Measurements from ENCODE around the gene ABCB4. TPM values are rescaled to one million over a fixed set of nuclear protein-coding genes. Genes with fewer than 3 reads are reported as not detected.
"Not testable (repeated sequence)": the region's sequence is repeated elsewhere in the genome, so short reads cannot be mapped to it uniquely, and the experiment has no call there.

ABCB4 gene
- total RNA-seq, 2 donors from 2014 or later, result 1.4 to 8.7 TPM

DNA sequence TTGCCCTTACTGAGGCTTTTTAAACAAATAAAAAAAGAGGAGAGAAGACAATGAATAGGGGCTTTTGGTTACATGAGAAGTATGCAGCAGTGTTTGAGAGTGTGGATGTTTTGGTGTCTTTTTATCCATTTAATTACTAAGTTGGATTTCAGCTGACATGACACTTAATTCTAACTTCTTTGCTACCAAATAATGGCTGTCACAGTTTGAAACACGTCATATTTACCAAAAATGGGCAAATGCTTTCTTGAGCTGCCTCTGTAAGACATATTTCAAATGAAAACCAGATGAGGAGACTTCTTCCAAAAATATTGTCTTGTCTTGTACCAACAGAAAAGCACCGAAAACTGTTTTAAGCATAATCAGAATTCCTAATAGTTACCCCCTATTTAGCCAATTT lies 4.0 kb downstream of the ABCB4 start:
- H3K4me3 ChIP-seq, result no peak overlapping the region
- H3K27me3 ChIP-seq (replicated peaks; ENCODE audit: insufficient read depth), result no peaks in the 10 kb centered on the region
- no peaks in the 10 kb centered on the region for H3K36me3 ChIP-seq
- H3K4me1 ChIP-seq (ENCODE audit: control insufficient read depth in 1 of 2, low read depth in 2 of 2), result peaks cover 5 to 24% of the 10 kb centered on the region in 2 donors
- DNase-seq (ENCODE audit: low spot score), result no peak
- no peak for ATAC-seq (ENCODE audit: insufficient number of reproducible peaks, low FRiP score, low read depth)
- H3K27ac ChIP-seq, result no peak overlapping the region
- TF ChIP-seq, protein P1, sequence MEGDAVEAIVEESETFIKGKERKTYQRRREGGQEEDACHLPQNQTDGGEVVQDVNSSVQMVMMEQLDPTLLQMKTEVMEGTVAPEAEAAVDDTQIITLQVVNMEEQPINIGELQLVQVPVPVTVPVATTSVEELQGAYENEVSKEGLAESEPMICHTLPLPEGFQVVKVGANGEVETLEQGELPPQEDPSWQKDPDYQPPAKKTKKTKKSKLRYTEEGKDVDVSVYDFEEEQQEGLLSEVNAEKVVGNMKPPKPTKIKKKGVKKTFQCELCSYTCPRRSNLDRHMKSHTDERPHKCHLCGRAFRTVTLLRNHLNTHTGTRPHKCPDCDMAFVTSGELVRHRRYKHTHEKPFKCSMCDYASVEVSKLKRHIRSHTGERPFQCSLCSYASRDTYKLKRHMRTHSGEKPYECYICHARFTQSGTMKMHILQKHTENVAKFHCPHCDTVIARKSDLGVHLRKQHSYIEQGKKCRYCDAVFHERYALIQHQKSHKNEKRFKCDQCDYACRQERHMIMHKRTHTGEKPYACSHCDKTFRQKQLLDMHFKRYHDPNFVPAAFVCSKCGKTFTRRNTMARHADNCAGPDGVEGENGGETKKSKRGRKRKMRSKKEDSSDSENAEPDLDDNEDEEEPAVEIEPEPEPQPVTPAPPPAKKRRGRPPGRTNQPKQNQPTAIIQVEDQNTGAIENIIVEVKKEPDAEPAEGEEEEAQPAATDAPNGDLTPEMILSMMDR (IDR thresholded peaks at IDR 0.05), result no peak
- H3K9me3 ChIP-seq, result no peaks in the 10 kb centered on the region

GRCh38 chr7:87469204-87469603 lies 6.3 kb downstream of the ABCB4 start:
- ATAC-seq (ENCODE audit: insufficient number of reproducible peaks, low FRiP score, low read depth); H3K4me3 ChIP-seq; H3K27me3 ChIP-seq (replicated peaks; ENCODE audit: insufficient read depth); DNase-seq (ENCODE audit: low spot score); H3K27ac ChIP-seq; H3K9me3 ChIP-seq; H3K36me3 ChIP-seq: not testable (repeated sequence)
- H3K4me1 ChIP-seq (ENCODE audit: control insufficient read depth in 1 of 2, low read depth in 2 of 2), result peaks cover 4 to 14% of the 10 kb centered on the region in 2 donors

DNA sequence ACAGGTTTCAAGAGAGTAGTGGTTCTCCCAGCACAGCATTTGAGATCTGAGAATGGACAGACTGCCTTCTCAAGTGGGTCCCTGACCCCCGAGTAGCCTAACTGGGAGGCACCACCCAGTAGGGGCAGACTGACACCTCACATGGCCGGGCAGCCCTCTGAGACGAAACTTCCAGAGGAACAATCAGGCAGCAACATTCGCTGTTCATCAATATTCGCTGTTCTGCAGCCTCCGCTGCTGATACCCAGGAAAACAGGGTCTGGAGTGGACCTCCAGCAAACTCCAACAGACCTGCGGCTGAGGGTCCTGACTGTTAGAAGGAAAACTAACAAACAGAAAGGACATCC lies 10.0 kb downstream of the ABCB4 start:
- not testable (repeated sequence) for H3K27me3 ChIP-seq (replicated peaks; ENCODE audit: insufficient read depth); DNase-seq (ENCODE audit: low spot score); ATAC-seq (ENCODE audit: insufficient number of reproducible peaks, low FRiP score, low read depth); H3K9me3 ChIP-seq; H3K4me1 ChIP-seq (ENCODE audit: control insufficient read depth in 1 of 2, low read depth in 2 of 2); H3K27ac ChIP-seq; H3K4me3 ChIP-seq; H3K36me3 ChIP-seq

- not testable (repeated sequence) for H3K27me3 ChIP-seq (replicated peaks; ENCODE audit: insufficient read depth); H3K36me3 ChIP-seq; H3K4me1 ChIP-seq (ENCODE audit: control insufficient read depth in 1 of 2, low read depth in 2 of 2); H3K4me3 ChIP-seq; ATAC-seq (ENCODE audit: insufficient number of reproducible peaks, low FRiP score, low read depth); DNase-seq (ENCODE audit: low spot score); H3K27ac ChIP-seq; H3K9me3 ChIP-seq
Observed at GRCh38 chr7:87464830-87465533, 10.5 kb downstream of the ABCB4 start.

- no peaks in the 10 kb centered on the region for H3K9me3 ChIP-seq
- TF ChIP-seq, protein P1 (IDR thresholded peaks at IDR 0.05), result no peak
- H3K36me3 ChIP-seq, result no peaks in the 10 kb centered on the region
- H3K4me1 ChIP-seq (ENCODE audit: control insufficient read depth in 1 of 2, low read depth in 2 of 2), result no peaks in the 10 kb centered on the region
- H3K27me3 ChIP-seq (replicated peaks; ENCODE audit: insufficient read depth), result no peaks in the 10 kb centered on the region
- DNase-seq (ENCODE audit: low spot score) (no peak), ATAC-seq (ENCODE audit: insufficient number of reproducible peaks, low FRiP score, low read depth) (no peak)
- no peak overlapping the region for H3K27ac ChIP-seq
- H3K4me3 ChIP-seq, result no peak overlapping the region
Observed at GRCh38 chr7:87463982-87464381, 11.5 kb downstream of the ABCB4 start.

DNA sequence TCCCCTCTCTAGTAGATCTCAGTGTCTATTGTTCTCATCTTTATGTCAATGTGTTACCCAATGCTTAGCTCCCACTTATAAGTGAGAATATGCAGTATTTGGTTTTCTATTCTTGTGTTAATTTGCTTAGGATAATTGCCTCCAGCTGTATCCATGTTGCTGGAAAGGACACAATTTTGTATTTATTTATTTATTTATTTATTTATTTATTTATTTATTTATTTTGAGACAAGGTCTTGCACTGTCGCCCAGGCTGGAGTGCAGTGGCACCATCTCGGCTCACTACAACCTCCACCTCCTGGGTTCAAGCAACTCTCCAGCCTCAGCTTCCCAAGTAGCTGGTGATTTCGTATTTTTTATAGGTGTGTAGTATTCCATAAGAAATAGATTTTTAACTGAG lies 15.0 kb downstream of the ABCB4 start:
- not testable (repeated sequence) for ATAC-seq (ENCODE audit: insufficient number of reproducible peaks, low FRiP score, low read depth); H3K9me3 ChIP-seq; H3K36me3 ChIP-seq; H3K27me3 ChIP-seq (replicated peaks; ENCODE audit: insufficient read depth); DNase-seq (ENCODE audit: low spot score); H3K4me1 ChIP-seq (ENCODE audit: control insufficient read depth in 1 of 2, low read depth in 2 of 2); H3K4me3 ChIP-seq; H3K27ac ChIP-seq

GRCh38 chr7:87459941-87460340 lies 15.5 kb downstream of the ABCB4 start:
- Histone ChIP-seq H3K36me3 (no peaks in the 10 kb centered on the region), H3K9me3 (no peaks in the 10 kb centered on the region), H3K4me1 (ENCODE audit: control insufficient read depth in 1 of 2, low read depth in 2 of 2) (no peaks in the 10 kb centered on the region), H3K27ac (no peak overlapping the region), H3K4me3 (no peak overlapping the region), H3K27me3 (replicated peaks; ENCODE audit: insufficient read depth) (no peaks in the 10 kb centered on the region)
- TF ChIP-seq, protein P1 (IDR thresholded peaks at IDR 0.05), result no peak
- DNase-seq (ENCODE audit: low spot score), result no peak
- no peak for ATAC-seq (ENCODE audit: insufficient number of reproducible peaks, low FRiP score, low read depth)

All from thoracic aorta (tissue), 2 donors.